Raji (cell line): Measurements from ENCODE around the gene ERVMER34-1.

ENCODE experiments used
- POLR2A ChIP-seq: IDR thresholded peaks from 2 replicates; pipeline ENCODE4 v1.6.1; 2011; ENCODE audit warnings: low read depth, low read length, control low read depth; ENCODE audit not compliant: insufficient read depth

The ERVMER34-1 gene, protein sequence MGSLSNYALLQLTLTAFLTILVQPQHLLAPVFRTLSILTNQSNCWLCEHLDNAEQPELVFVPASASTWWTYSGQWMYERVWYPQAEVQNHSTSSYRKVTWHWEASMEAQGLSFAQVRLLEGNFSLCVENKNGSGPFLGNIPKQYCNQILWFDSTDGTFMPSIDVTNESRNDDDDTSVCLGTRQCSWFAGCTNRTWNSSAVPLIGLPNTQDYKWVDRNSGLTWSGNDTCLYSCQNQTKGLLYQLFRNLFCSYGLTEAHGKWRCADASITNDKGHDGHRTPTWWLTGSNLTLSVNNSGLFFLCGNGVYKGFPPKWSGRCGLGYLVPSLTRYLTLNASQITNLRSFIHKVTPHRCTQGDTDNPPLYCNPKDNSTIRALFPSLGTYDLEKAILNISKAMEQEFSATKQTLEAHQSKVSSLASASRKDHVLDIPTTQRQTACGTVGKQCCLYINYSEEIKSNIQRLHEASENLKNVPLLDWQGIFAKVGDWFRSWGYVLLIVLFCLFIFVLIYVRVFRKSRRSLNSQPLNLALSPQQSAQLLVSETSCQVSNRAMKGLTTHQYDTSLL

DNA sequence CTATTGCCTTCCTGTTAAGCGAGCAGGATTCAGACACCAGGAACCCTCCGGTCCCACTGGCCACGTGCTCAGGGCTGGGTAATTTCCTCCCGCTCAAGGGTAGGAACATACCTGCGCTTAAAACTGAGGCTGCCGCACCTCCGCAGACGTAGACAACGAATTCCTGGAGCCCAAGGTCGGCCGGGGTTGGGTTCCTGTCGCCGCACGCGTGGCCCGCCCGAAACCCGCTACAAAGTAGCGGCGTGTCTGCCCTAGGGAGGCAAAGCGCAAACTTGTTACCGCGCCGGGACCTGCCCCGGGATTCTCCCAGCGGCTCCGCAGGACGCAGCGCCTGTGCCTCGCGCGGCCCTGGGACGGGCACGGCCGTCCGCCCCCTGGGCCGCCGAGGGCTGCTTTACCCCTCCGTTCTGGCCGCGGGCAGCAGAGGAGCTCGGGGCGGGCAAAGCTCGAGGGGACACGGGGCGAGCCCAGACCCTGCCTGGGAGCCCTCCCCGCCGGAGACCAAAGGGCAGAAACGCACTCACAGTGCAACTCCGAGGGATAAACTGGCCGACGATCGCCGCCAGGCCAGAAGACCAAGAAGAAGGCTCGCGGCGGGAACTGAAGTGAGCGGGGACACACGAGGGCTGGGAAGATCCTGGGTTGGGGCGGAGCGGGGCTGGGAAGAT lies at the start of gene ERVMER34-1:
ERVMER34-1 (minus strand) TSS at position 607 of the 668 bp plus-strand sequence. CDS start 5,905 bp downstream, outside the sequence.
- no peak for TF ChIP-seq POLR2A

DNA sequence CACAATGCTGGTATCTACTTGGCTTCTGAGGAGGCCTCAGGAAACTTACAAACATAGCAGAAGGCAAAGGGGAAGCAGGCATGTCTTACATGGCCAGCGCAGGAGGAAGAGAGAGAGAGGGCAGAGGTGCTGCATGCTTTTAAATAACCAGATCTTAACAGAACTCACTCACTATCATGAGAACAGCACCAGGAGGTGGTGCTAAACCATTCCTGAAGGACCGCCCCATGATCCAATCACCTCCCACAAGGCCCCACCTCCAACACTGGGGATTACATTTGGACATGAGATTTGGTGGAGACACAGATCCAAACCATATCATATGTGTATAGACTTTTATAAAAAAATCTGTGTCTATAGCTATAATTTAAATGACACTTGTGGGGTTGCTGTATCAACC lies 48.6 kb upstream of the ERVMER34-1 start:
- no peak for TF ChIP-seq POLR2A

DNA sequence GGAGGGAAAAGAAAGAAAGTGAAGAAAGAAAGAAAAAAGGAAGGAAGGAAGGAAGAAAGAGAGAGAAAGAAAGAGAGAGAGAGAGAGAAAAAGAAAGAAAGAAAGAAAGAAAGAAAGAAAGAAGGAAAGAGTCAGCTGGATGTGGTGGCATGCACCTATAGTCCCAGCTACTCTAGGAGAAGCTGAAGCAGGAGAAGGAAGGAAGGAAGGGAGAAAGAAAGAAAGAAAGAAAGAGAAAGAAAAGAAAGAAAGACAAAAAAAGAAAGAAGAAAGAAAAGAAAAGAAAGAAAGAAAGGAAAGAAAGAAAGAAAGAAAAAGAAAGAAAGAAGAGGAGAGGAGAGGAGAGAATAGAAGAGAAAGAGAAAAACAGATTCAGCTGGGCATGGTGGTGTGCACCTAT lies 44.3 kb upstream of the ERVMER34-1 start:
- no peak for TF ChIP-seq POLR2A

DNA sequence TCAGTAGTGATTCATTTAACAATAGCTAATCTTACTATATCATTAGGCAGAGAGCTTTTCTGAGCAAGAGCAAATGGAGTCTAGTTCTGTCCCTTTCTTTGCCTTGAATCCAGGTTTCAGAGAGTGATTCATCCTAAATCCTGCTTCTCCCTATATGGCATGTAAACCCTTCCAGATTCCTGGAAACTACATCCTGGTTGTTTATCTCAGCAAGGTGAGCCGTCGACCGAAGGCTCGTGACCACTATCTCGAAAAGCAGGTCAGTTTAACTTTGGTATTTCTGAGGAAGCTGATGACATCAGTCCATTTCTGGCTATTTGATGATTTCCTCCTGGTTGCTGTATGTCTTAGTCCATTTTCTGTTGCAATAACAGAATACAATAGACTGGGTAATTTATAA lies 40.7 kb upstream of the ERVMER34-1 start:
- no peak for TF ChIP-seq POLR2A

DNA sequence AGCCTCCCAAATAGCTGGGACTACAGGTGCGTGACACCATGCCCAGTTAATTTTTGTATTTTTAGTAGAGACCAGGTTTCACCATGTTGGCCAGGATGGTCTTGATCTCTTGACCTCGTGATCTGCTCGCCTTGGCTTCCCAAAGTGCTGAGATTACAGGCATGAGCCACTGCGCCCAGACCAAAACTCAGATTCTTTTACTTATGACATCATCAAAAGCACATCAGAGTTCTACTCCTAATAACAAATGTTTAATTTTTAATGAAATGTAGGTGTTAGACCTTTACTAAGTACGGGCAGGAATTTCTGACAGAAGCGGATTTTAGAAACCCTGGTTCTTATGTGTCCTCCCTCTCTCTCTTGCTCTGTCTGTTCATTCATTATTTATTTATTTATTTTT lies 38.5 kb upstream of the ERVMER34-1 start:
- no peak for TF ChIP-seq POLR2A

DNA sequence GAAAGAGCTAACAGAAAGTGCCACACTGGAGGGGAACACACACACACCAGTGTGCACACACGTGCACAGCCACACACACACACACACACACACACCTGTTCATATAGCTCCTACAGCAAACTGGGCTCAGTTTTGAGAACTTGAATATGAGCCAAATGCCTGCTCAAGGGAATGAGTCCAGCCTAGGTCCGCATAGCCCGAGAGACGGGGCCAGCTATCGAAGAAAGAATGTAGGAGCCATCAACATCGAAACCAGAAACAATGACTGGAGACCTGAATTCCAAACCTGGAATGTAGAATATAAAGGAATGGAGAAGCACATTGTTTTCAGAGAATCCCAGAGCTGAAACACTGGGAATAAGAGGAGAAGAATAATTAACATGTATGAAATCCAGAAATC lies 37.6 kb upstream of the ERVMER34-1 start:
- TF ChIP-seq POLR2A, result no peak

DNA sequence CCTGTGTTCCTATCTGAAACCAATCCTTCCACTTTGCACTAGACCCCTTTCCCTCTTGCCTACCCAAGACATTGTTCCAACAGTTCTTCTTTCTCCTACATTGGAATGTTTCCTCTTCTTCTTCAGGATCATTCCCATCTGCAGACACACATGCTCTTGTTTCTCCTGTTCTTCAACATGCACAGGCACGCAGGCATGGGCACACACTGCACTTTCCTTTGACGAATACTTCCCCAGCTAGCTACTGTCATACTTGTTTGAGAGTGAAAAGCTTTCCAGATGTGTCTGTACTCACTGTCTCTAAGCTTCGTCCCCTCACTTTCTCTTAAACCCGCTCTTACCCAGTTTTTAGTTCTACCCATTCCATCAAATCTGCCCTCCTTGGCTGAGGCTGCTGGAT lies 31.8 kb upstream of the ERVMER34-1 start:
- no peak for TF ChIP-seq POLR2A

DNA sequence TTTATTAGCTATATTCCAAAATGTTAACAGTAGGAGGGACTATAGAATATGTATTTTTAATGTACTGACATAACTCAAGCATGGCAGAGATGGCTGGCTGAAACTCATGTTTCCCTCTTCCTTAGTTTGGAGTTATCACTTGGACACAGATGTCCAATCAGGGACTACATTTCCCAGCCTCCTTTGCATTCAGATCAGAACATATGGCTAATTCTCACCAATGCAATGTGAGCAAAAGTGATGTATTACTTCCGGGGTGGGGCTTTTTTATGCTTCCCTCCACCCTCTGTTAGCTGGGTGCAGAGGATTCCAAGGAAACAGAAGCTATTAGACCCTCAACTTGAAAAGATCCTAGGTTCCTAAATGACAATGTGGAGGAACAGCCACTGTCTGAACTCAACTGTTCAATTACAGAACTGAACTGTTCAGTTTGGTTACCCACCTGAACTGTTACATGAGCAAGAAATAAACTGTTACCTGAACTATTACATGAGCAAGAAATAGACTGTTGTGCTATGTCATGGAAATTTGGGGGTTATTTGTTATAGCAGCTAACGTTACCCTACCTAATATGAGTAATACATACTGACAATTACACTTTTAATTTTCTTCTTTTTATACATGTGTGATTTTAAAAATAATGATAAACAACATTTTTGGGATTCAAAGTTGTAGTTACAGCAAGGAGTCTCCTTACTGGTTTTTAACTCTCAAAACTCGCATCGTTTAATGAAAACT lies 29.6 kb upstream of the ERVMER34-1 start:
- TF ChIP-seq POLR2A, result no peak

DNA sequence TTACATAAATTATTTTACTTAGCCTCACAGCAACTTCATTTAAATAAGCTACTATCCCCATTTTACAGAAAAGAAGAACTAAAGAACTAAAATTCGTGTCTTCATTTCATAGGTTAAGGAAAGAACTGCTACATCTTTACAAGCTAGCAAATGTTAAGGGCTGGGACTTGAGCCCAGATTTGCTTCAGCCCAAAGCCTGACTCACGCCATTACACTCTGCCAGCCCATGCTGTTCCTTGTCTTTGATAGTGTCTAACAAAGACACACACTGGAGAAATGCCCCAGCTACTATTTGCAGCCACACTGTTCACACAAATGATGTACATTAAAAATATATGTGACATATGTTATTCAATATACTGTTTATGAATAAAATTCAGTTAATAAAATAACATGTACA lies 29.0 kb upstream of the ERVMER34-1 start:
- TF ChIP-seq POLR2A, result no peak

DNA sequence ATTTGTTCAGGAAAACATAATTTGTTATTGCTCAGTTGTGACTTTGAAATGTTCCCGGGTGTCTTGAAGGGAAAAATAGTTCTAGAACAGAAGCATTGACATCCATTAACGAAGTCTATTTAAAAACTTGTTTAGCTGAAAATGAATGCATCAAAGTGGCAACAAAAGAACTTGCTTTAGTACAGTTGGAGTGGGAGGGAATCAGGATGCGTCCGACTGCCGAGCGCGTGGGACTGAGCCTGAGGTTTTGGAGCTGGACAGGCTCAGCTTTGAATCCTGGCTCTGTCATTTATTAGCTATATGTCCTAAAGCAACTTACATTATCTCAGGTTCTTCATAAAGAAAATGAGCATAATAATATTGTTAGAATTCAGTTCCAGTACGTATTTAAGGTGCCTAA lies 9.0 kb upstream of the ERVMER34-1 start:
- TF ChIP-seq POLR2A, result no peak

DNA sequence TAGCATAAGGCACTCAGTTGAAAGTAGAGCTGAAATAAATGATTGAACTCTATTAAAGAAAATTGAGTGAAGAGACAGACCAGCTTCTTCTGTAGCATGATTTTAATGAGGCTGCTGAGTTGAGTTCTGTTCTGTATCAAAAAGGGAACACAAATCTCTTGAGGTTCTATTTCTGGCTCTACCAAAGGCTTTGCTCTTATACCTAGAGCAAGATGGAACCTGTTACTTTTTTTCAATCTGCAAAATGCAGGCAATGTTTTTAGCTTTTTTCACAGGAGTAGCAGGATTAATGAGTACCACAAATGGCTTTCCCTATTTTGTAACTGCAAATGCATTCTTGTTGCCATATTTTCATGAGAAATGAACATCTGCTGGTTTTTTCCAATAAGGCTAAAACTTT lies 4.2 kb upstream of the ERVMER34-1 start:
- no peak for TF ChIP-seq POLR2A

DNA sequence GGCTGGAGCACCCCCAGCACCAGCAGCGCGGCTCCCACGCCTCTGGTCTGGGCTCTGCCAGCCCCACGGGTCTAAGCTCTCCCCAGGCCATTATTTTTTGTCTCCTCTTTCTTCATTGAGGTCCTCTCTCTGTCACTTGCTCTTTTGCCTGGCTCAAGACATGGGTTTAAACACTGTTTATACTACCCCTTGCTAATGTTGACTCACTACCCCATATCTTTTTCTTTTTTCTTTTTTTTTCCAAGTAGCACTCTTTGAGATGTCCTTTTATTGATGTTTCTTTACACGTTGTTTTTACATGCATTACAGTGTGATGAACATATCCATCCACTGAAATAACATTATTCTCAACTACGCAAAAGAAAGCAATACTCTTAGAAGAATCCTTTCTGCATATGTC lies 1.7 kb upstream of the ERVMER34-1 start:
- no peak for TF ChIP-seq POLR2A

DNA sequence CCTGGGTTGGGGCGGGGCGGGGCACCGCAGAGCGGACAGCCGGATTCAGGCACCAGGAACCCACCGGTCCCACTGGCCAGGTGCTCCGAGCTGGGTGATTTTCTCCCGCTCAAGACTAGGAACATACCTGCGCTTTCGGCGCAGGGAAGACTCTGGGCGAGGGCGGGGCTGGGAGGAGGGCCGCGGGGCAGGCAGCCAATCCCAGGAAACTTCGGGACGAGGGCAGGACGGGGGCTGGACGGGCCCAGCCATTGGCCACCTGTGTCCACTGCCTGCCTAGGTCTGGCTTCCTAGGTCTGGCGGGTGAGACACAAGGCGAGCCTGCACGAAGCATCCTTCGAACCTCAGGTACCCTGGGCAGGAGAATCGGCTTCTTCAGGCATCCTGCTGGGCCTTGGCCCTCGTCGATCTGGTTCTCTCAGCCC lies 274 bp upstream of the ERVMER34-1 start:
- no peak for TF ChIP-seq POLR2A

DNA sequence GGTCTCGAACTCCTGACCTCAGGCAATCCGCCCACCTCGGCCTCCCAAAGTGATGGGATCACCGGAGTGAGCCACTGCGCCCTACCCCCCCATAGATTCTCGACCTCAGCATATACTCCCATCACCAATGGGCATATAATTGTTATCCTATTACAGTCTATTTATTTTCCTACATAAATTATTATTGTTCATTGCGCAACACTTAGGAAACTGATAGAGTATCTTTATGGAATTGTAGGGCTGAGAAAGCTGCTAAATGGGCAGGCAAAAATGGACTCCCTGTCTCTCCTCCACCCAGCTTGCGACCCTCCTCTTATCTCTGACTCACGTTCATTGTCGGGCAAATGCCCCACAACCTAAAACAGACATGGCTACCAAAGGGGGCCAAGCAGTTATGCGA lies 1.0 kb downstream of the ERVMER34-1 start:
- TF ChIP-seq POLR2A, result no peak

DNA sequence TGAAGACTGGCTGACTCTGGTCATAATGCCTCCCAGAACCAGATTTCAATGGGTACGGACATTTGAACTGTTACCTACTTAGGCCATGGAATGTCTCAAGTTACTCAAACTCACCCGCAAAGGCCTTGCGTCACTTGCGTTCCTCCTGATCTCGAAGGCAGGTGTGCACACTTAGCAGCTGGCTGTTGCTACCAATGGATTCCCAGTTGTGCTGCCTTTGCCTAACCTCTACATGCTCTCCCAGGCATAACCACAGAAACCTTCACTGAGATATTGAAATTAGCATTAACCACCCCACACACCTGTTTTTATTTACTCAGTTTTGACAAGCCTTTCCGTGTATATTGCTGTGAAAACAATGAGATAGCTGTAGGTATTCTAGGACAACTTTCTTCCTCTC lies 2.8 kb downstream of the ERVMER34-1 start:
- TF ChIP-seq POLR2A, result no peak
